H9 (cell line): ENCODE results near the gene BMERB1. TPM values are rescaled to one million over a fixed set of nuclear protein-coding genes. Genes with fewer than 3 reads are reported as not detected.

Experiments used
- DNase-seq: peaks from one replicate; pipeline ENCODE4 v3.0.0-alpha.2; 2017
- H2AFZ ChIP-seq: one replicate; pipeline ENCODE4 v1.6.1; 2013; ENCODE audit warnings: mild to moderate bottlenecking, low read length, control low read depth, moderate library complexity
- H2AK5ac ChIP-seq: 2 replicates; pipeline ENCODE4 v1.6.1; 2013; ENCODE audit warnings: low read length, control low read depth, mixed read lengths; ENCODE audit not compliant: insufficient read length
- H2BK120ac ChIP-seq: one replicate; pipeline ENCODE4 v1.6.1; 2013; ENCODE audit warnings: low read depth, mild to moderate bottlenecking, low read length, control low read depth, inconsistent platforms; ENCODE audit not compliant: poor library complexity, severe bottlenecking
- H2BK12ac ChIP-seq: 2 replicates; pipeline ENCODE4 v1.6.1; 2013; ENCODE audit warnings: low read length, control low read depth, mixed read lengths, low read depth; ENCODE audit not compliant: insufficient read length
- H2BK15ac ChIP-seq: 2 replicates; pipeline ENCODE4 v1.6.1; 2013; ENCODE audit warnings: low read depth, low read length, control low read depth
- H2BK20ac ChIP-seq: one replicate; pipeline ENCODE4 v1.6.1; 2013; ENCODE audit warnings: low read depth, mild to moderate bottlenecking, low read length, control low read depth, inconsistent platforms; ENCODE audit not compliant: poor library complexity, severe bottlenecking
- H2BK5ac ChIP-seq: 2 replicates; pipeline ENCODE4 v1.6.1; 2013; ENCODE audit warnings: low read length, control low read depth, mixed read lengths; ENCODE audit not compliant: insufficient read length
- H3K14ac ChIP-seq: 2 replicates; pipeline ENCODE4 v1.6.1; 2013; ENCODE audit warnings: low read length, control low read depth; ENCODE audit not compliant: insufficient read depth
- H3K18ac ChIP-seq: 2 replicates; pipeline ENCODE4 v1.6.1; 2013; ENCODE audit warnings: low read depth, mild to moderate bottlenecking, mixed read lengths, low read length, control low read depth; ENCODE audit not compliant: insufficient read length
- H3K23ac ChIP-seq: 2 replicates; pipeline ENCODE4 v1.6.1; 2013; ENCODE audit warnings: low read length, control low read depth, mixed read lengths, low read depth; ENCODE audit not compliant: insufficient read length
- H3K23me2 ChIP-seq: 2 replicates; pipeline ENCODE4 v1.6.1; 2013; ENCODE audit warnings: low read depth, mild to moderate bottlenecking, mixed read lengths, low read length, control low read depth; ENCODE audit not compliant: insufficient read length, poor library complexity, severe bottlenecking
- H3K27ac ChIP-seq: 2 replicates; pipeline ENCODE4 v1.5.1; 2013; ENCODE audit warnings: low read length, control low read depth, mixed read lengths, low read depth; ENCODE audit not compliant: insufficient read length
- H3K27me3 ChIP-seq: 2 replicates; pipeline ENCODE4 v1.6.1; 2013; ENCODE audit warnings: low read length, control low read depth, inconsistent platforms; ENCODE audit not compliant: insufficient read depth
- H3K4ac ChIP-seq: 2 replicates; pipeline ENCODE4 v1.6.1; 2013; ENCODE audit warnings: low read depth, mild to moderate bottlenecking, control low read depth, inconsistent platforms, low read length, moderate library complexity
- H3K4me1 ChIP-seq: 2 replicates; pipeline ENCODE4 v1.6.1; 2013; ENCODE audit warnings: low read length, control low read depth, inconsistent platforms; ENCODE audit not compliant: insufficient read depth
- H3K4me2 ChIP-seq: 2 replicates; pipeline ENCODE4 v1.6.1; 2013; ENCODE audit warnings: low read length, control low read depth, mixed read lengths; ENCODE audit not compliant: insufficient read length, insufficient read depth
- H3K56ac ChIP-seq: 2 replicates; pipeline ENCODE4 v1.6.1; 2013; ENCODE audit warnings: low read depth, mild to moderate bottlenecking, mixed read lengths, low read length, control low read depth; ENCODE audit not compliant: insufficient read length
- H3K79me1 ChIP-seq: 2 replicates; pipeline ENCODE4 v1.6.1; 2013; ENCODE audit warnings: low read depth, mild to moderate bottlenecking, moderate library complexity, low read length, control low read depth, inconsistent platforms; ENCODE audit not compliant: insufficient read depth, poor library complexity, severe bottlenecking
- H3K79me2 ChIP-seq: 2 replicates; pipeline ENCODE4 v1.6.1; 2013; ENCODE audit warnings: low read length, control low read depth, inconsistent platforms; ENCODE audit not compliant: insufficient read depth
- H3K9ac ChIP-seq: 2 replicates; pipeline ENCODE4 v1.6.1; 2013; ENCODE audit warnings: low read length, control low read depth, mixed read lengths; ENCODE audit not compliant: insufficient read length; ENCODE audit errors: extremely low read depth
- H3K9me3 ChIP-seq: one replicate; pipeline ENCODE4 v1.6.1; 2013; ENCODE audit warnings: low read depth, low read length, inconsistent platforms; ENCODE audit not compliant: control insufficient read depth
- H3T11ph ChIP-seq: one replicate; pipeline ENCODE4 v1.6.1; 2013; ENCODE audit warnings: mild to moderate bottlenecking, low read length, control low read depth, inconsistent platforms
- H4K20me1 ChIP-seq: one replicate; pipeline ENCODE4 v1.6.1; 2013; ENCODE audit not compliant: control insufficient read depth, insufficient read length, insufficient read depth
- H4K5ac ChIP-seq: 2 replicates; pipeline ENCODE4 v1.6.1; 2013; ENCODE audit warnings: low read depth, mild to moderate bottlenecking, mixed read lengths, low read length, control low read depth; ENCODE audit not compliant: insufficient read length
- H4K8ac ChIP-seq: replicated peaks from 2 replicates; pipeline ENCODE4 v1.6.1; 2013; ENCODE audit warnings: low read length, control low read depth, mixed read lengths, low read depth; ENCODE audit not compliant: insufficient read length
- H4K91ac ChIP-seq: 2 replicates; pipeline ENCODE4 v1.6.1; 2013; ENCODE audit warnings: low read depth, mild to moderate bottlenecking, moderate library complexity, mixed read lengths, low read length, control low read depth; ENCODE audit not compliant: insufficient read length
- H3K27ac Mint-ChIP-seq, 3 experiments: 2 replicates in 2 of 3; 3 replicates in 1 of 3; pipeline ENCODE4 v1.8.0; 2020 to 2021; ENCODE audit warnings: mixed read lengths in 3 of 3, mild to moderate bottlenecking in 1 of 3, moderate library complexity in 1 of 3
- H3K27me3 Mint-ChIP-seq: 2 replicates; pipeline ENCODE4 v1.8.0; 2021; ENCODE audit warnings: low read depth, mild to moderate bottlenecking, moderate library complexity, mixed read lengths
- H3K36me3 Mint-ChIP-seq, 3 experiments: 2 replicates in 2 of 3; 3 replicates in 1 of 3; pipeline ENCODE4 v1.8.0; 2020 to 2021; ENCODE audit warnings: low read depth in 3 of 3, mixed read lengths in 3 of 3; ENCODE audit not compliant: insufficient read depth in 1 of 3
- H3K4me1 Mint-ChIP-seq, 2 experiments: 2 replicates each; pipeline ENCODE4 v1.8.0; 2020; ENCODE audit warnings: mixed read lengths in 2 of 2
- H3K4me3 Mint-ChIP-seq, 2 experiments: 2 replicates in 1 of 2; 3 replicates in 1 of 2; pipeline ENCODE4 v1.8.0; 2020 to 2021; ENCODE audit warnings: mild to moderate bottlenecking in 2 of 2, mixed read lengths in 2 of 2, moderate library complexity in 1 of 2
- H3K9me3 Mint-ChIP-seq, 2 experiments: 2 replicates in 1 of 2; 3 replicates in 1 of 2; pipeline ENCODE4 v1.8.0; 2020; ENCODE audit warnings: mild to moderate bottlenecking in 2 of 2, mixed read lengths in 2 of 2, moderate library complexity in 1 of 2
- CTCF ChIP-seq: fragments of 200-600 bp; sonication (generic); conservative IDR thresholded peaks from 3 replicates; pipeline ENCODE4 v1.8.0; 2021; ENCODE audit warnings: antibody characterized with exemption, mild to moderate bottlenecking
- WGBS: extraction: QIAGEN DNeasy Blood & Tissue Kit; methylation state at CpG from one replicate; pipeline ENCODE4 v1.1.7; 2013; ENCODE audit warnings: missing lambda C conversion rate, low lambda C conversion rate, mixed read lengths; ENCODE audit not compliant: insufficient read length; ENCODE audit errors: extremely low coverage; 5-methylcytosine and 5-hydroxymethylcytosine counted together
- total RNA-seq: library from RNA; stranded (reverse); gene quantifications from 2 replicates; pipeline ENCODE4 v1.2.1, GENCODE V29; 2021

The BMERB1 gene
- total RNA-seq, 1 experiment from 2014 or later = 19.5 TPM

- Mint-ChIP-seq H3K9me3 (no peaks in the 10 kb centered on the region), H3K4me3 (no peak overlapping the region), H3K36me3 (peaks cover 23 to 81% (median 62%) of the 10 kb centered on the region in 3 experiments; a peak in 6 of 7 replicates), H3K27me3 (no peaks in the 10 kb centered on the region), H3K27ac (no peak overlapping the region), H3K4me1 (peaks cover 0 to 3% of the 10 kb centered on the region in 2 experiments; a peak in 1 of 4 replicates)
- Histone ChIP-seq H3K23me2 (no peaks in the 10 kb centered on the region), H2AFZ (no peak overlapping the region), H3K56ac (no peak overlapping the region), H2BK12ac (no peak overlapping the region), H2AK5ac (no peak overlapping the region), H3K27ac (no peak overlapping the region), H4K8ac (no peak overlapping the region), H4K20me1 (no peaks in the 10 kb centered on the region), H2BK120ac (no peak overlapping the region), H3K79me1 (no peaks in the 10 kb centered on the region), H3K4me1 (no peaks in the 10 kb centered on the region), H3T11ph (no peak overlapping the region), H2BK5ac (no peak overlapping the region), H2BK15ac (no peak overlapping the region), H3K9me3 (no peaks in the 10 kb centered on the region), H4K91ac (no peak overlapping the region), H3K18ac (no peak overlapping the region), H3K4ac (no peak overlapping the region), H3K9ac (no peak overlapping the region), H3K27me3 (no peaks in the 10 kb centered on the region), H3K23ac (no peak overlapping the region), H3K14ac (no peak overlapping the region), H2BK20ac (no peak overlapping the region), H3K79me2 (no peaks in the 10 kb centered on the region), H4K5ac (no peak overlapping the region), H3K4me2 (no peak overlapping the region)
- WGBS = no CpG with 5 or more reads among the region's 7 CpGs
- TF ChIP-seq CTCF = no peak
- no peak for DNase-seq
These were observed 177.2 kb downstream of the BMERB1 start for GRCh38 chr16:15611610-15612009.
